Uterus (tissue), 4 donors: Measurements from ENCODE around the gene BFAR. TPM values are rescaled to one million over a fixed set of nuclear protein-coding genes. Genes with fewer than 3 reads are reported as not detected.

ENCODE experiments used
- DNase-seq, 2 donors: peaks; one replicate each; pipeline ENCODE4 v3.0.0-alpha.2; 2019 to 2020
- H3K27ac ChIP-seq, 2 donors: fragments of 200-600 bp; sonication (generic); 1 replicate in 1 of 2; 2 replicates in 1 of 2; pipeline ENCODE4 v1.5.1; 2016 to 2018
- H3K27me3 ChIP-seq, 2 donors: fragments of 200-600 bp; sonication (generic); one replicate each; pipeline ENCODE4 v1.5.1; 2018 to 2019; ENCODE audit warnings: control low read depth in 1 of 2
- H3K36me3 ChIP-seq, 2 donors: fragments of 200-600 bp; sonication (generic); one replicate each; pipeline ENCODE4 v1.5.1; 2019; ENCODE audit warnings: control low read depth in 1 of 2
- H3K4me1 ChIP-seq, 2 donors: fragments of 200-600 bp; sonication (generic); one replicate each; pipeline ENCODE4 v1.5.1; 2018 to 2019; ENCODE audit warnings: control low read depth in 1 of 2
- H3K4me3 ChIP-seq, 2 donors: fragments of 200-600 bp; sonication (generic); 1 replicate in 1 of 2; 2 replicates in 1 of 2; pipeline ENCODE4 v1.5.1; 2018 to 2019; ENCODE audit warnings: mild to moderate bottlenecking in 1 of 2
- H3K9me3 ChIP-seq, 2 donors: fragments of 200-600 bp; sonication (generic); one replicate each; pipeline ENCODE4 v1.5.1; 2019; ENCODE audit warnings: control low read depth in 1 of 2
- CTCF ChIP-seq, 4 experiments: fragments of 200-600 bp in 2 of 4; fragments of 450-650 bp in 2 of 4; sonication (generic) in 2 of 4; IDR thresholded peaks; one replicate each; pipeline ENCODE4 v1.5.1; 2016 to 2019; ENCODE audit warnings: antibody characterized with exemption in 4 of 4, mild to moderate bottlenecking in 2 of 4, moderate library complexity in 1 of 4
- POLR2A ChIP-seq, 2 donors: fragments of 450-650 bp; IDR thresholded peaks; one replicate each; pipeline ENCODE4 v1.6.1; 2016; ENCODE audit warnings: antibody characterized with exemption in 2 of 2, mild to moderate bottlenecking in 1 of 2, moderate library complexity in 1 of 2
- intact Hi-C: fragments of 100-400 bp; cut with DNase I; formaldehyde crosslinking; loops from one replicate; pipeline ENCODE4 v1.15.1; 2023; ENCODE audit warnings: low total_unique reads
- total RNA-seq, 4 donors: library from RNA; depleted of rRNA in 3 of 4; stranded (reverse); fragments of >200 nt in 3 of 4; gene quantifications; one replicate each; pipeline versions ENCODE4 v1.1.0 to v1.2.4, GENCODE V29; 2014 to 2023
- donor health status: DM: yes; HTN: yes; CAD: no.

BFAR gene
- total RNA-seq, 4 donors from 2014 or later, result 17.4 to 88.1 (median 60.7) TPM

GRCh38 chr16:14613991-14614390 is 18.8 kb upstream of the BFAR start:
- Histone ChIP-seq H3K27ac (no peak overlapping the region), H3K4me1 (no peaks in the 10 kb centered on the region), H3K36me3 (no peaks in the 10 kb centered on the region), H3K9me3 (no peaks in the 10 kb centered on the region), H3K27me3 (no peaks in the 10 kb centered on the region), H3K4me3 (no peak overlapping the region)
- intact Hi-C loops, result no loop called here
- no peak for TF ChIP-seq POLR2A (IDR thresholded peaks at IDR 0.05)
- TF ChIP-seq CTCF (IDR thresholded peaks at IDR 0.05), result no peak
- DNase-seq, result no peak

GRCh38 chr16:14616280-14616679 is 16.5 kb upstream of the BFAR start:
- no peak overlapping the region for H3K4me3 ChIP-seq
- no peaks in the 10 kb centered on the region for H3K27me3 ChIP-seq
- DNase-seq, result no peak
- H3K9me3 ChIP-seq, result no peaks in the 10 kb centered on the region
- intact Hi-C loops, result no loop called here
- TF ChIP-seq CTCF (IDR thresholded peaks at IDR 0.05), result no peak
- TF ChIP-seq POLR2A (IDR thresholded peaks at IDR 0.05), result no peak
- no peaks in the 10 kb centered on the region for H3K4me1 ChIP-seq
- no peaks in the 10 kb centered on the region for H3K36me3 ChIP-seq
- no peak overlapping the region for H3K27ac ChIP-seq

- no peaks in the 10 kb centered on the region for H3K27me3 ChIP-seq
- no peak overlapping the region for H3K27ac ChIP-seq
- no peak for DNase-seq
- intact Hi-C loops, result no loop called here
- H3K36me3 ChIP-seq, result no peaks in the 10 kb centered on the region
- H3K4me1 ChIP-seq, result no peaks in the 10 kb centered on the region
- no peak overlapping the region for H3K4me3 ChIP-seq
- no peaks in the 10 kb centered on the region for H3K9me3 ChIP-seq
- TF ChIP-seq CTCF (IDR thresholded peaks at IDR 0.05), result no peak
- no peak for TF ChIP-seq POLR2A (IDR thresholded peaks at IDR 0.05)
Observed at GRCh38 chr16:14618566-14618965, 14.2 kb upstream of the BFAR start.

GRCh38 chr16:14627078-14627477 is 5.7 kb upstream of the BFAR start:
- Histone ChIP-seq H3K4me1 (peaks cover 0 to 7% of the 10 kb centered on the region in 2 donors), H3K4me3 (no peak overlapping the region), H3K36me3 (no peaks in the 10 kb centered on the region), H3K27me3 (no peaks in the 10 kb centered on the region), H3K9me3 (no peaks in the 10 kb centered on the region), H3K27ac (no peak overlapping the region)
- intact Hi-C loops, result no loop called here
- DNase-seq, result no peak
- no peak for TF ChIP-seq CTCF (IDR thresholded peaks at IDR 0.05)
- TF ChIP-seq POLR2A (IDR thresholded peaks at IDR 0.05), result no peak

- Histone ChIP-seq H3K27ac (peak overlapping the region; percentile 77 to 94), H3K9me3 (no peaks in the 10 kb centered on the region), H3K36me3 (no peaks in the 10 kb centered on the region), H3K4me3 (peak overlapping the region; percentile 88 to 96), H3K4me1 (peaks cover under 1 to 7% of the 10 kb centered on the region in 2 donors), H3K27me3 (no peaks in the 10 kb centered on the region)
- TF ChIP-seq CTCF (IDR thresholded peaks at IDR 0.05) (no peak), POLR2A (IDR thresholded peaks at IDR 0.05) (no peak)
- DNase-seq, result no peak
- intact Hi-C loops, result no loop called here
Observed at GRCh38 chr16:14628806-14629611, 3.7 kb upstream of the BFAR start.
